NB4 (cell line): ENCODE data around the gene HPRT1.

ENCODE experiments used
- CTCF ChIP-seq: IDR thresholded peaks from one replicate; pipeline ENCODE4 v1.5.1; 2012; ENCODE audit warnings: low read depth, low read length
- POLR2A ChIP-seq: IDR thresholded peaks from 2 replicates; pipeline ENCODE4 v1.6.1; 2011; ENCODE audit warnings: mild to moderate bottlenecking; ENCODE audit not compliant: insufficient read length; ENCODE audit errors: extremely low read depth

GRCh38 chrX:134520860-134521390 lies 61.0 kb downstream of the HPRT1 start:
- TF ChIP-seq POLR2A, result no peak
- peak; percentile 64 for TF ChIP-seq CTCF
